Measurements from ENCODE around the gene MMP24.
"Not testable (repeated sequence)": the region's sequence is repeated elsewhere in the genome, so short reads cannot be mapped to it uniquely, and the experiment has no call there.

The MMP24 gene

DNA sequence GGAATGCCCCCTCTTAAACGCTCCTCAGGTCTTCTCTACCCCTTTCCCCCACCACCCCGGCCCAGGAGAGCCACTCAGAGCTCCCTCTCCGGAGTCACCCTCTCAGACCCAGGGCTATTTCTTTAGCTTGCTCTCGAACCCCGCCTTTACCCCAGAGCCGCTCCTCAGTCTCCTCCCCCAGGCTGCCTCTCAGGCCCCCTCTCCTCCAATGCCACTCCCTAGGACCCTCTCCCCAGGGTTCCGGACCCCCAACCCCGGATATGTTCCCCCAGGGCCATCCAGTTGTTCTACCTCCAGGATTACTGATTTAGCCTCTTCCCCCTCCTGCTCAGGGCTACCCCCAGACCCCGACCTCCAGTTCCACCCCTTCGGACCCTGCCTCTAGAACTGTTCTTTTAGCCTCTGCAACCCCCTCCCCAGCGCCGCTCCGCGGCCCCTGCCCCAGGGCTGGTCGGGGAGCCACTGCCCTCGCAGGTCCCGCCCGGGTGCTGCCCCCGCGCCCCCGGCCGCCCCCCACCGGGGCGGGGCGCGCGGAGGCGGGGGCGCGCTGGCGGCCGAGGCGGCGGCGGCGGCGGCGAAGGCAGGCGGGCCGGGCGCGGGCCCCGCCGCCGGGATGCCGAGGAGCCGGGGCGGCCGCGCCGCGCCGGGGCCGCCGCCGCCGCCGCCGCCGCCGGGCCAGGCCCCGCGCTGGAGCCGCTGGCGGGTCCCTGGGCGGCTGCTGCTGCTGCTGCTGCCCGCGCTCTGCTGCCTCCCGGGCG, at the start of gene MMP24:
MMP24 (plus strand) TSS at position 565 of the 758 bp plus-strand sequence; CDS start at position 614, 49 bp downstream.
- peak in 2 of 3 experiments; percentile 50 to 68 for DNase-seq

GRCh38 chr20:35179292-35180212, 46.9 kb upstream of the MMP24 start:
- DNase-seq = no peak

DNA sequence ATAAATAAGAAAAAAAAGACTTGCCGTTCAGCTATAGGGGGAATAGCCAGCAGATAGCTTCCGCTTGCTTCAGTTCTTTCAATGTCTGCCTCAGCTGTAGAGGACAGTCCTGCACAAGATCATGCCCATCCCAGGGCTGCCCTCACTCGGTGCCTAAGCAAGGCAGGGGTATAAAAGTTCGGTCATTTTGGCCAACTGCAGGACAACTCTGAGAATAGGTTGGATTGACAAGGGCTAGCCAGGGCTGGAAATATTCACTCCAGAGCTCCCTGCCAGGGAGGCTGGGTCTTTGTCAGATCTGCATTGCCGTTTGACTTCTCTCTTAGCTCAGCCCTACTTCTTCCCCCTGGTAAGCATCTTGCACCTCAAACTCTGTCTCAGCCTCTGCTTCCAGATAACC, 46.2 kb upstream of the MMP24 start:
- no peak for DNase-seq

DNA sequence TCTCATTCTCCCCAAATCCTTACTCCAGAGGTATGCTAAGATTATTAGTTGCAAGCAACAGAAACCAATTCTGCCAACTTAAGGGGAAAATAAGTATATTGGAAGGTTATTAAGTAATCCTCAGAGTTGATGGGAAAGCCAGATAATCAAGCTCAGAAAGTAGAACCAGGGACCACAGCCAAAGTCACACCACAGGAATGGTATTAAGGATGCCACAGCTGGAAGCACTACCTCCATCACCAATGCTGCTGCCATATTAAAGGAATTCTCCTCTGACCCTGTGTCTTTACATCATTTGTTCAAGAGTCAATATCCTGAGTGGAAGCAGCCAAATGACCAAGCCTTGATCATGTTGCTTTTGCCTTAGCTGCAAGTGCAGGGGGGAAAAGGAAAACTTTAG, 44.8 kb upstream of the MMP24 start:
- DNase-seq = no peak

GRCh38 chr20:35186691-35187289, 39.7 kb upstream of the MMP24 start:
- DNase-seq = not testable (repeated sequence)

GRCh38 chr20:35187584-35188190, 38.8 kb upstream of the MMP24 start:
- DNase-seq = no peak

GRCh38 chr20:35189223-35189622, 37.3 kb upstream of the MMP24 start:
- DNase-seq = not testable (repeated sequence)

GRCh38 chr20:35190556-35190955, 35.9 kb upstream of the MMP24 start:
- DNase-seq = no peak

- peak in 1 of 3 experiments; percentile 19 for DNase-seq
Observed at GRCh38 chr20:35191419-35192117, 34.9 kb upstream of the MMP24 start.

GRCh38 chr20:35192118-35192872, 34.2 kb upstream of the MMP24 start:
- no peak for DNase-seq

DNA sequence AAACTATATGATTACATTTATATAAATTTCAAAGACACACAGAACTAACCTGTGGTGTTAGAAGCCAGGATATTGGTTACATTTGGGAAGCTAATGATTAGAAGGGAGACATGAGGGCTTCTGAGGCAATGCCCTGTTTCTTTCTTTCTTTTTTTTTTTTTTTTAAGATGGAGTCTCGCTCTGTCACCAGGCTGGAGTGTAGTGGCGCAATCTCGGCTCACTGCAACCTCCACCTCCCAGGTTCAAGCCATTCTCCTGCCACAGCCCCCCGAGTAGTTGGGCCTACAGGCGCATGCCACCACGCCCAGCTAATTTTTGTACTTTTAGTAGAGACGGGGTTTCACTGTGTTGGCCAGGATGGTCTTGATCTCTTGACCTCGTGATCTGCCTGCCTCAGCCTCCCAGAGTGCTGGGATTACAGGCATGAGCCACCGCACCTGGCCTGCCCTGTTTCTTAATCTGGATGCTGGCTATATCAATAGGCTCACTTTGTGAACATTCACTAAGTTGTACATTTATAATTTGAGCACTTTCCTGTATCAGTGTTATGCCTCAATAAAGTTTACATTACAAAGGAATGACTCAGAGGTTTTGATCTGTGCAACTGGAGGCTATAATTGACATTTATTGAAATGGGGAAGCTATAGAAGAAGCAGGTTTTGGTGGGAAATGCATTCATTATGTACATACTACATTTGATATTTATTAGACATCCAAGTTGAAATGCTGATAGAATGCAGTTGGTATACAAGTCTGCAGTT, 33.3 kb upstream of the MMP24 start:
- not testable (repeated sequence) for DNase-seq

DNA sequence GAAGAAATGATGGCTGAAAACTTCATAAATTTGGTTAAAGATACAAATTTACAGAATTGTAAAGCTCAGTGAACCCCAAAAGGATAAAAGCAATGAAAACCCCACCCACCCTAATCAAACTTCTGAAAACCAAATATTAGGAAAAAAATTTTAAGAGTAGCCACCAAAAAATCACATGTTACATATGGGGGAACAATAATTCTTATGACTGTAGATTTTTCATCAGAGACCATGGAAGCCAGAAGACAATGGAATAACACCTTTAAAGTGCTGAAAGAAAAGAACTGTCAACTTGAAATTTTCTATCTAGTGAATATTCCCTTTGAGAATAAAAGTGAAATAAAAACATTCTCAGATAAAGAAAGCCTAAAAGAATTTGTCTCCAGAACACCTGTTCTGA, 30.2 kb upstream of the MMP24 start:
- DNase-seq = no peak

DNA sequence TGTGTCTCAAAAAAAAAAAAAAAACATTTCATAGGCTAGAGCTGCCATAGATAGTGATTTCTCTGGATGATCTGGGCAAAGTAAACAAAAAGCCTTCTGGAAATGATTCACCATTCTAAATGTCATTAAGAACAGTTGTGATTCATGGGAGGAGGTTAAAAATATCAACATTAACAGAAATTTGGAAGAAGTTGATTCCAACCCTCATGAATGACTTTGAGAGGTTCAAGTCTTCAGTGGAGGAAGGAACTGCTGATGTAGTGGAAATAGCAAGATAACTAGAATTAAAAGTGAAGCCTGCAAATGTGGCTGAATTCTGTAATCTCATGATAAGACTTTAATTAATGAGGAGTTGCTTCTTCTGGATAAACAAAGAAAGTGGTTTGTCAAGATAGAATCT, 26.8 kb upstream of the MMP24 start:
- no peak for DNase-seq

GRCh38 chr20:35200267-35200666, 26.2 kb upstream of the MMP24 start:
- DNase-seq = no peak

DNA sequence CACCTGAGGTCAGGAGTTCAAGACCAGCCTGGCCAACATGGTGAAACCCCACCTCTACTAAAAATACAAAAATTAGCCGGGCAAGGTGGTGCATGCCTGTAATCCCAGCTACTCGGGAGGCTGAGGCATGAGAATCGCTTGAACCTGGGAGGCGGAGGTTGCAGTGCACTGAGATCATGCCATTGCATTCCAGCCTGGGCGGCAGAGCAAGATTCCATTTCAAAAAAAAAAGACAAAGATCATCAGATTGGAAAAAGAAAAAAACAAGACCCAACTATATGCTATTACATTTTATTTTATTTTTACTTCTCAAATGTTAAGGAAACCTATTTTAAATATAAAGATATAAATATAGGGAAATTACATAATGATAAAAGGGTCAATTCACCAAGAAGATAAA, 25.0 kb upstream of the MMP24 start:
- DNase-seq = not testable (repeated sequence)

GRCh38 chr20:35206802-35207201, 19.7 kb upstream of the MMP24 start:
- DNase-seq = no peak

- peak; percentile 64 to 91 (median 72) for DNase-seq
Observed at GRCh38 chr20:35207950-35208611, 18.4 kb upstream of the MMP24 start.

- no peak for DNase-seq
Observed at GRCh38 chr20:35215066-35215956, 11.2 kb upstream of the MMP24 start.

DNA sequence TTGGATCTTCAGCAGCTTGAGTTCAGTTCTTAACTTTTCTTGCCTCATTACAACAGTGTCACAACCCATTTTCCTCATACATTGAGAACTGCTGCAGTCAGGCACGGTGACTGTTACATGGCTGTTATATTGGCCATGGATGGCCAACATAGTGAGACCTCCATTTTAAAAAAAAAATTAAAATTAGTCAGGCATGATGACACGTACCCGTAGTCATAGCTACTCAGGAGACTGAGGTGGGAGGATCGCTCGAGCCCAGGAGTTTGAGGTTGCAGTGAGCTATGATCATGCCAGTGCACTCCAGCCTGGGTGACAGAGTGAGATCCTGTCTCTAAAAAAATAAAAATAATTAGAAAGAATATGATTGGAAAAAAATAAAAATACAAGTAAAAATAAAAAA, 9.9 kb upstream of the MMP24 start:
- DNase-seq = no peak

Measured in NCI-H1417 (cell line).